ENCODE measurements around the gene KIAA0319L.

DNA sequence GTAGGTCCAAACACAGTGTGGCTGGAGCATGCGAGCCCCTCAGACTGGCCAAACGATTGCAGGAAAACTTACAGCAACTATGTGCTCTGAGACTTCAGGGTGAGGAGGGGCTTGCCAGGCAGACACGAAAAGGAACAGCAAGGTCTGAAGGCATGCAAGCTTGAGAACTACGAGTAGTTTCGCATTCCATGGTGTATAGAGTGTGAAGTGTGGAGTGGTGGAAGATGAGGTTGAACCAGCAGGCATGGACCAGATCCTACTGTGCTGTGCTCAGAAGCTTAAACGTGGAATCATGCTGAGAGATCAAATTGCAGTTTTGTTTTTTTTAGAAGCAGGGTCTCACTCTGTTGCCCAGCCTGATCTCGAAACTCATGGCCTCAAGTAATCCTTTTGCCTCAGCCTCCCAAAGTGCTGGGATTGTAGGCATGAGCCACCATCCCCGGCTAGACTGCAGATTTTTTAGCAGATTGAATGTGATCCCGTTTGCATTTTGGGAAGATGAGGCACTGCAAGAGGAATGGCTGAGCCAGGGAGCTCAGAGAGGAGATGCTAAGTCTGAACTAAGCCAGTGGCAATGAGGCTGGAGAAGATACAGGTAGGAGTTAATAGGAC, 10.8 kb upstream of the KIAA0319L start:
- TF ChIP-seq, protein P1, sequence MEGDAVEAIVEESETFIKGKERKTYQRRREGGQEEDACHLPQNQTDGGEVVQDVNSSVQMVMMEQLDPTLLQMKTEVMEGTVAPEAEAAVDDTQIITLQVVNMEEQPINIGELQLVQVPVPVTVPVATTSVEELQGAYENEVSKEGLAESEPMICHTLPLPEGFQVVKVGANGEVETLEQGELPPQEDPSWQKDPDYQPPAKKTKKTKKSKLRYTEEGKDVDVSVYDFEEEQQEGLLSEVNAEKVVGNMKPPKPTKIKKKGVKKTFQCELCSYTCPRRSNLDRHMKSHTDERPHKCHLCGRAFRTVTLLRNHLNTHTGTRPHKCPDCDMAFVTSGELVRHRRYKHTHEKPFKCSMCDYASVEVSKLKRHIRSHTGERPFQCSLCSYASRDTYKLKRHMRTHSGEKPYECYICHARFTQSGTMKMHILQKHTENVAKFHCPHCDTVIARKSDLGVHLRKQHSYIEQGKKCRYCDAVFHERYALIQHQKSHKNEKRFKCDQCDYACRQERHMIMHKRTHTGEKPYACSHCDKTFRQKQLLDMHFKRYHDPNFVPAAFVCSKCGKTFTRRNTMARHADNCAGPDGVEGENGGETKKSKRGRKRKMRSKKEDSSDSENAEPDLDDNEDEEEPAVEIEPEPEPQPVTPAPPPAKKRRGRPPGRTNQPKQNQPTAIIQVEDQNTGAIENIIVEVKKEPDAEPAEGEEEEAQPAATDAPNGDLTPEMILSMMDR (IDR thresholded peaks at IDR 0.05): no peak
- no peak for TF ChIP-seq POLR2A (IDR thresholded peaks at IDR 0.05)
